Measurements from ENCODE around the gene APEX2. TPM values are rescaled to one million over a fixed set of nuclear protein-coding genes. Genes with fewer than 3 reads are reported as not detected.

APEX2 gene
- polyA plus RNA-seq, 2 of the 4 experiments (the other 2 are of a cell fraction): 29.1 to 37.3 TPM

- ATAC-seq (no peak), DNase-seq (ENCODE audit: low read depth in 1 of 2, low spot score in 1 of 2) (no peak), FAIRE-seq (no peak)
- 39% methylated on average over 2 of the region's 2 CpGs for WGBS (ENCODE audit: missing lambda C conversion rate)
- no peaks in the 10 kb centered on the region for H3K9me3 ChIP-seq
- TF ChIP-seq ZSCAN20 (CRISPR knock-in tag; IDR thresholded peaks at IDR 0.05): no peak
- no peak for TF ChIP-seq BHLHE40 (IDR thresholded peaks at IDR 0.05; ENCODE audit: low read depth, low read length)
- TF ChIP-seq RARB (CRISPR knock-in tag; IDR thresholded peaks at IDR 0.05): no peak
- no peak for TF ChIP-seq POLR2A (IDR thresholded peaks at IDR 0.05; ENCODE audit: low read length)
- no peak for TF ChIP-seq HOXB5 (CRISPR knock-in tag; IDR thresholded peaks at IDR 0.05)
- no peak for TF ChIP-seq MAZ (IDR thresholded peaks at IDR 0.05; ENCODE audit: borderline replicate concordance, low read depth, low read length)
- TF ChIP-seq CHD2 (IDR thresholded peaks at IDR 0.05; ENCODE audit: low read length, partially characterized antibody): no peak
- no peak for TF ChIP-seq JUNB (IDR thresholded peaks at IDR 0.05)
- no peak for TF ChIP-seq HOXB13 (CRISPR knock-in tag; IDR thresholded peaks at IDR 0.05; ENCODE audit: low read depth)
- TF ChIP-seq EP300 (IDR thresholded peaks at IDR 0.05): no peak
- no peak for TF ChIP-seq CBX2 (IDR thresholded peaks at IDR 0.05; ENCODE audit: borderline replicate concordance, low read depth)
- TF ChIP-seq MAFK (IDR thresholded peaks at IDR 0.05; ENCODE audit: partially characterized antibody): no peak
- TF ChIP-seq ZC3H11A (IDR thresholded peaks at IDR 0.05): no peak
- no peak for TF ChIP-seq TP53 (CRISPR knock-in tag; IDR thresholded peaks at IDR 0.05)
- TF ChIP-seq EHMT2 (IDR thresholded peaks at IDR 0.05; ENCODE audit: low read depth): no peak
- ChIA-PET POLR2A (no interaction called here), CTCF (interaction anchor here (1.0 kb wide), 1 partner anchor 87 kb away, joined by 3 read pairs; no protein-coding TSS in a partner anchor)
- H3K4me3 ChIP-seq: no peak within 1 kb of the TSS
- H3K4me2 ChIP-seq: no peak within 1 kb of the TSS
- H3K4me1 ChIP-seq: no peaks in the 10 kb centered on the region
- H3K27ac ChIP-seq: no peak within 1 kb of the TSS
Measured at GRCh38 chrX:54994099-54994498, 6.1 kb upstream of the APEX2 start, which contains the start of gene PFKFB1. PFKFB1 (minus strand) TSS chrX:54994188; CDS start chrX:54994007, 181 bp downstream.

GRCh38 chrX:54994668-54995351 lies 5.4 kb upstream of the APEX2 start:
- WGBS (ENCODE audit: missing lambda C conversion rate): 33% methylated on average over 6 of the region's 6 CpGs
- H3K27ac ChIP-seq: no peak overlapping the region
- POLR2A ChIA-PET: no interaction called here
- H3K4me3 ChIP-seq: no peak overlapping the region
- TF ChIP-seq FOXS1 (CRISPR knock-in tag; IDR thresholded peaks at IDR 0.05) (no peak), POLR2AphosphoS2 (conservative IDR thresholded peaks at IDR 0.05; ENCODE audit: low read length) (no peak), TP53 (CRISPR knock-in tag; IDR thresholded peaks at IDR 0.05) (no peak), MYC (IDR thresholded peaks at IDR 0.05; ENCODE audit: borderline replicate concordance, low read length) (no peak), MAFK (IDR thresholded peaks at IDR 0.05; ENCODE audit: partially characterized antibody) (no peak), RNF2 (IDR thresholded peaks at IDR 0.05; ENCODE audit: borderline replicate concordance, low read depth) (no peak), TFCP2L1 (CRISPR knock-in tag; IDR thresholded peaks at IDR 0.05) (no peak), NR3C1 (IDR thresholded peaks at IDR 0.05) (no peak), RAD21 (conservative IDR thresholded peaks at IDR 0.05 in 1 of 2, IDR thresholded peaks at IDR 0.05 in 1 of 2) (no peak)
- TF ChIP-seq, protein P1, sequence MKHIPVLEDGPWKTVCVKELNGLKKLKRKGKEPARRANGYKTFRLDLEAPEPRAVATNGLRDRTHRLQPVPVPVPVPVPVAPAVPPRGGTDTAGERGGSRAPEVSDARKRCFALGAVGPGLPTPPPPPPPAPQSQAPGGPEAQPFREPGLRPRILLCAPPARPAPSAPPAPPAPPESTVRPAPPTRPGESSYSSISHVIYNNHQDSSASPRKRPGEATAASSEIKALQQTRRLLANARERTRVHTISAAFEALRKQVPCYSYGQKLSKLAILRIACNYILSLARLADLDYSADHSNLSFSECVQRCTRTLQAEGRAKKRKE (CRISPR knock-in tag; IDR thresholded peaks at IDR 0.05; ENCODE audit: low read depth): no peak
- TF ChIP-seq, protein P2, sequence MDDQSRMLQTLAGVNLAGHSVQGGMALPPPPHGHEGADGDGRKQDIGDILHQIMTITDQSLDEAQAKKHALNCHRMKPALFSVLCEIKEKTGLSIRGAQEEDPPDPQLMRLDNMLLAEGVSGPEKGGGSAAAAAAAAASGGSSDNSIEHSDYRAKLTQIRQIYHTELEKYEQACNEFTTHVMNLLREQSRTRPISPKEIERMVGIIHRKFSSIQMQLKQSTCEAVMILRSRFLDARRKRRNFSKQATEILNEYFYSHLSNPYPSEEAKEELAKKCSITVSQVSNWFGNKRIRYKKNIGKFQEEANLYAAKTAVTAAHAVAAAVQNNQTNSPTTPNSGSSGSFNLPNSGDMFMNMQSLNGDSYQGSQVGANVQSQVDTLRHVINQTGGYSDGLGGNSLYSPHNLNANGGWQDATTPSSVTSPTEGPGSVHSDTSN (IDR thresholded peaks at IDR 0.05): no peak
- DNase-seq (ENCODE audit: low read depth in 1 of 2, low spot score in 1 of 2) (no peak), ATAC-seq (no peak), FAIRE-seq (no peak)
- no peak overlapping the region for H3K4me2 ChIP-seq
- CTCF ChIA-PET: interaction anchor here (1.0 kb wide), 1 partner anchor 88 kb away, joined by 3 read pairs; no protein-coding TSS in a partner anchor
- no peaks in the 10 kb centered on the region for H3K4me1 ChIP-seq
- H3K9me3 ChIP-seq: no peaks in the 10 kb centered on the region

- ChIA-PET CTCF (no interaction called here), POLR2A (no interaction called here)
- H3K9me3 ChIP-seq: no peaks in the 10 kb centered on the region
- no peak overlapping the region for H3K27ac ChIP-seq
- no peak overlapping the region for H3K4me3 ChIP-seq
- no peaks in the 10 kb centered on the region for H3K4me1 ChIP-seq
- TF ChIP-seq USF2 (IDR thresholded peaks at IDR 0.05) (no peak), MAFK (IDR thresholded peaks at IDR 0.05; ENCODE audit: partially characterized antibody) (peak; percentile 72)
- FAIRE-seq (no peak), DNase-seq (ENCODE audit: low read depth in 1 of 2, low spot score in 1 of 2) (no peak), ATAC-seq (no peak)
- H3K4me2 ChIP-seq: no peak overlapping the region
Measured at GRCh38 chrX:54995621-54996020, 4.5 kb upstream of the APEX2 start.
